ENCODE measurements around the gene PLP1. TPM values are rescaled to one million over a fixed set of nuclear protein-coding genes. Genes with fewer than 3 reads are reported as not detected.
A peak's percentile ranks its signal among the peaks of the same experiment; 100 is the strongest.

Gene PLP1
- total RNA-seq, 1 donor from 2014 or later: not detected

- DNase-seq: peak; percentile 45
These were observed 54.7 kb downstream of the PLP1 start for GRCh38 chrX:103831342-103831802.

- DNase-seq: peak; percentile 11
These were observed 55.3 kb downstream of the PLP1 start, which contains the start of gene RAB9B for GRCh38 chrX:103831803-103832544. TSS of gene RAB9B (minus strand) at chrX:103832257. CDS start at chrX:103825784, 6,473 bp downstream.

GRCh38 chrX:103839404-103839803, 62.8 kb downstream of the PLP1 start:
- DNase-seq: no peak

Other genes starting within 250 kb of the PLP1 start
- gene TCEAL4, start 191.3 kb upstream of the PLP1 start, total RNA-seq: 41.6 and 48.5 TPM in 2 replicates
- 8.0 and 8.4 TPM in 2 replicates for gene TCEAL3, start 168.9 kb upstream of the PLP1 start, total RNA-seq
- gene TCEAL1, start 147.9 kb upstream of the PLP1 start, total RNA-seq: 20.6 and 30.3 TPM in 2 replicates
- 597 and 724 TPM in 2 replicates for gene MORF4L2, start 90.1 kb upstream of the PLP1 start, total RNA-seq
- not detected in 2 replicates for gene TMEM31, start 65.9 kb upstream of the PLP1 start, total RNA-seq
- gene RAB9B, start 55.4 kb downstream of the PLP1 start, total RNA-seq: 0.56 and 0.68 TPM in 2 replicates
- gene TMSB15B, start 185.8 kb downstream of the PLP1 start, total RNA-seq: 2.8 and 6.5 TPM in 2 replicates
- not detected in 2 replicates for gene H2BW1, start 236.9 kb downstream of the PLP1 start, total RNA-seq